ENCODE results near the gene MAPK6. TPM values are rescaled to one million over a fixed set of nuclear protein-coding genes. Genes with fewer than 3 reads are reported as not detected.

MAPK6 gene
- total RNA-seq, 3 donors from 2014 or later = 47.6 to 86.8 (median 73.9) TPM

- intact Hi-C loops (cut with DNase I, micrococcal nuclease) = loop anchor here in 1 of 2 donors (2.0 kb wide), 1 partner anchor 46 kb away; no protein-coding TSS in a partner anchor
- no peak for TF ChIP-seq CTCF (IDR thresholded peaks at IDR 0.05)
- Histone ChIP-seq H3K36me3 (ENCODE audit: low read depth) (no peaks in the 10 kb centered on the region), H3K4me3 (peak overlapping the region; percentile 40), H3K9me3 (no peaks in the 10 kb centered on the region), H3K4me1 (ENCODE audit: low read depth) (peaks cover 26% of the 10 kb centered on the region)
- DNase-seq = no peak
- ATAC-seq = peak; percentile 3
Observed at GRCh38 chr15:52020221-52021085, 1.4 kb downstream of the MAPK6 start.

GRCh38 chr15:52021128-52021671, 2.2 kb downstream of the MAPK6 start:
- DNase-seq (peak in 1 of 3 donors; percentile 48), ATAC-seq (peak; percentile 23)
- no peaks in the 10 kb centered on the region for H3K9me3 ChIP-seq
- TF ChIP-seq CTCF (IDR thresholded peaks at IDR 0.05) = no peak
- no peaks in the 10 kb centered on the region for H3K36me3 ChIP-seq (ENCODE audit: low read depth)
- H3K4me1 ChIP-seq (ENCODE audit: low read depth) = peaks cover 26% of the 10 kb centered on the region
- intact Hi-C loops (cut with DNase I, micrococcal nuclease) = loop anchor here in 1 of 2 donors (2.0 kb wide), 1 partner anchor 46 kb away; no protein-coding TSS in a partner anchor
- H3K4me3 ChIP-seq = no peak overlapping the region

GRCh38 chr15:52021892-52022540, 3.0 kb downstream of the MAPK6 start:
- Histone ChIP-seq H3K36me3 (ENCODE audit: low read depth) (no peaks in the 10 kb centered on the region), H3K4me1 (ENCODE audit: low read depth) (peaks cover 26% of the 10 kb centered on the region), H3K9me3 (no peaks in the 10 kb centered on the region), H3K4me3 (no peak overlapping the region)
- no peak for ATAC-seq
- intact Hi-C loops (cut with DNase I, micrococcal nuclease) = loop anchor here in 1 of 2 donors (2.0 kb wide), 1 partner anchor 45 kb away; no protein-coding TSS in a partner anchor
- no peak for DNase-seq
- TF ChIP-seq CTCF (IDR thresholded peaks at IDR 0.05) = no peak

- H3K36me3 ChIP-seq (ENCODE audit: low read depth) = no peaks in the 10 kb centered on the region
- H3K4me1 ChIP-seq (ENCODE audit: low read depth) = peaks cover 25% of the 10 kb centered on the region
- intact Hi-C loops (cut with DNase I, micrococcal nuclease) = no loop called here
- DNase-seq (no peak), ATAC-seq (no peak)
- no peak for TF ChIP-seq CTCF (IDR thresholded peaks at IDR 0.05)
- no peak overlapping the region for H3K4me3 ChIP-seq
- H3K9me3 ChIP-seq = no peaks in the 10 kb centered on the region
Observed at GRCh38 chr15:52023169-52023922, 4.3 kb downstream of the MAPK6 start.

- no peak for TF ChIP-seq CTCF (IDR thresholded peaks at IDR 0.05)
- DNase-seq (no peak), ATAC-seq (no peak)
- peaks cover 7% of the 10 kb centered on the region for H3K4me1 ChIP-seq (ENCODE audit: low read depth)
- no peaks in the 10 kb centered on the region for H3K36me3 ChIP-seq (ENCODE audit: low read depth)
- peaks cover 3% of the 10 kb centered on the region for H3K9me3 ChIP-seq
- intact Hi-C loops (cut with DNase I, micrococcal nuclease) = no loop called here
- no peak overlapping the region for H3K4me3 ChIP-seq
Observed at GRCh38 chr15:52028431-52029093, 9.5 kb downstream of the MAPK6 start.
